Mesendoderm (in vitro differentiated cells): ENCODE data around the gene C4B.

Experiments
- DNase-seq: peaks from one replicate; pipeline ENCODE4 v3.0.0; 2013
- H2AK5ac ChIP-seq: 2 replicates; pipeline ENCODE4 v1.6.1; 2013; ENCODE audit warnings: low read length, inconsistent platforms
- H2BK120ac ChIP-seq: 2 replicates; pipeline ENCODE4 v1.6.1; 2013; ENCODE audit warnings: low read depth, mild to moderate bottlenecking, low read length, moderate library complexity, mixed read lengths
- H2BK15ac ChIP-seq: replicated peaks from 2 replicates; pipeline ENCODE4 v1.6.1; 2013; ENCODE audit warnings: low read depth, mild to moderate bottlenecking, moderate library complexity
- H2BK5ac ChIP-seq: 2 replicates; pipeline ENCODE4 v1.6.1; 2013; ENCODE audit warnings: low read length, inconsistent platforms
- H3K18ac ChIP-seq: 2 replicates; pipeline ENCODE4 v1.6.1; 2013; ENCODE audit warnings: mild to moderate bottlenecking, low read length, mixed read lengths
- H3K23ac ChIP-seq: one replicate; pipeline ENCODE4 v1.6.1; 2013; ENCODE audit warnings: low read length
- H3K27ac ChIP-seq: 2 replicates; pipeline ENCODE4 v1.5.1; 2013; ENCODE audit warnings: low read depth, mild to moderate bottlenecking, inconsistent platforms, low read length, moderate library complexity
- H3K27me3 ChIP-seq: 2 replicates; pipeline ENCODE4 v1.6.1; 2013; ENCODE audit warnings: low read length, control low read depth, mild to moderate bottlenecking, inconsistent platforms; ENCODE audit not compliant: insufficient read depth, poor library complexity
- H3K36me3 ChIP-seq: 2 replicates; pipeline ENCODE4 v1.6.1; 2013; ENCODE audit warnings: low read length, inconsistent platforms; ENCODE audit not compliant: control insufficient read depth, insufficient read depth
- H3K4ac ChIP-seq: one replicate; pipeline ENCODE4 v1.6.1; 2013; ENCODE audit warnings: low read depth, mild to moderate bottlenecking, low read length, moderate library complexity
- H3K4me1 ChIP-seq: 2 replicates; pipeline ENCODE4 v1.6.1; 2013; ENCODE audit warnings: low read depth, low read length, inconsistent platforms; ENCODE audit not compliant: control insufficient read depth
- H3K4me2 ChIP-seq: 2 replicates; pipeline ENCODE4 v1.6.1; 2013; ENCODE audit warnings: low read length
- H3K4me3 ChIP-seq: 2 replicates; pipeline ENCODE4 v1.5.1; 2013; ENCODE audit warnings: mild to moderate bottlenecking, low read length
- H3K56ac ChIP-seq: one replicate; pipeline ENCODE4 v1.6.1; 2013; ENCODE audit warnings: low read length
- H3K79me1 ChIP-seq: 2 replicates; pipeline ENCODE4 v1.6.1; 2013; ENCODE audit warnings: low read length, inconsistent platforms
- H3K79me2 ChIP-seq: 2 replicates; pipeline ENCODE4 v1.6.1; 2013; ENCODE audit warnings: mild to moderate bottlenecking, low read length; ENCODE audit not compliant: control insufficient read depth, insufficient read depth
- H3K9ac ChIP-seq: 2 replicates; pipeline ENCODE4 v1.6.1; 2013; ENCODE audit warnings: low read length, inconsistent platforms
- H4K5ac ChIP-seq: one replicate; pipeline ENCODE4 v1.6.1; 2013; ENCODE audit warnings: low read length
- H4K8ac ChIP-seq: one replicate; pipeline ENCODE4 v1.6.1; 2013; ENCODE audit warnings: low read depth, mild to moderate bottlenecking, control low read depth, low read length, moderate library complexity
- WGBS: extraction: QIAGEN DNeasy Blood & Tissue Kit; methylation state at CpG from one replicate; pipeline ENCODE4 v1.1.7; 2013; ENCODE audit warnings: low lambda C conversion rate, missing lambda C conversion rate; ENCODE audit not compliant: insufficient coverage; ENCODE audit errors: extremely low coverage; 5-methylcytosine and 5-hydroxymethylcytosine counted together

The C4B gene

DNA sequence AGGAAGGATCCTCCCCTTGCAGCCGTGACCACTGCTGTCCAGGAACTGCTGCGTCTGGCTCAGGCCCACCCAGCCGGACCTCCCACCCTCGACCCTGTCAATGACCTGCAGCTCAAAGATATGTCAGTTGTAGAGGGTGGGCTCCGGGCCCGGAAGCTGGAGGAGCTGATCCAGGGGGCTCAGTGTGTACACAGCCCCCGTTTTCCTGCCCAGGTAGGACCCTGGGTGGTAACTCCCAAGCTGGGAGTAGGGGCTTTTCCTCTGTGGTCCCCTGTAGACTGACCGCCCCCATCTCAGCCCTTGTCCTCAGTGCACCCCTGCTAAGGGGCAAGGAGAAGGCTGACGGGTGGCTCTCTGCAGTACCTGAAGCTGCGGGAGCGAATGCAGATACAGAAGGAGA lies 46.3 kb upstream of the C4B start:
- Histone ChIP-seq H3K9ac (no peak overlapping the region), H3K4me2 (no peak overlapping the region), H4K5ac (no peak overlapping the region), H3K4me3 (no peak overlapping the region), H4K8ac (no peak overlapping the region), H2BK5ac (no peak overlapping the region), H3K27me3 (no peaks in the 10 kb centered on the region), H2BK120ac (no peak overlapping the region), H3K18ac (no peak overlapping the region), H3K23ac (no peak overlapping the region), H3K4me1 (peaks cover 3% of the 10 kb centered on the region), H2BK15ac (no peak overlapping the region), H3K56ac (no peak overlapping the region), H2AK5ac (no peak overlapping the region), H3K79me2 (peaks cover 3% of the 10 kb centered on the region), H3K79me1 (peaks cover 3% of the 10 kb centered on the region), H3K27ac (no peak overlapping the region), H3K36me3 (peaks cover 9% of the 10 kb centered on the region), H3K4ac (no peak overlapping the region)
- WGBS: no CpG with 5 or more reads among the region's 11 CpGs
- no peak for DNase-seq

DNA sequence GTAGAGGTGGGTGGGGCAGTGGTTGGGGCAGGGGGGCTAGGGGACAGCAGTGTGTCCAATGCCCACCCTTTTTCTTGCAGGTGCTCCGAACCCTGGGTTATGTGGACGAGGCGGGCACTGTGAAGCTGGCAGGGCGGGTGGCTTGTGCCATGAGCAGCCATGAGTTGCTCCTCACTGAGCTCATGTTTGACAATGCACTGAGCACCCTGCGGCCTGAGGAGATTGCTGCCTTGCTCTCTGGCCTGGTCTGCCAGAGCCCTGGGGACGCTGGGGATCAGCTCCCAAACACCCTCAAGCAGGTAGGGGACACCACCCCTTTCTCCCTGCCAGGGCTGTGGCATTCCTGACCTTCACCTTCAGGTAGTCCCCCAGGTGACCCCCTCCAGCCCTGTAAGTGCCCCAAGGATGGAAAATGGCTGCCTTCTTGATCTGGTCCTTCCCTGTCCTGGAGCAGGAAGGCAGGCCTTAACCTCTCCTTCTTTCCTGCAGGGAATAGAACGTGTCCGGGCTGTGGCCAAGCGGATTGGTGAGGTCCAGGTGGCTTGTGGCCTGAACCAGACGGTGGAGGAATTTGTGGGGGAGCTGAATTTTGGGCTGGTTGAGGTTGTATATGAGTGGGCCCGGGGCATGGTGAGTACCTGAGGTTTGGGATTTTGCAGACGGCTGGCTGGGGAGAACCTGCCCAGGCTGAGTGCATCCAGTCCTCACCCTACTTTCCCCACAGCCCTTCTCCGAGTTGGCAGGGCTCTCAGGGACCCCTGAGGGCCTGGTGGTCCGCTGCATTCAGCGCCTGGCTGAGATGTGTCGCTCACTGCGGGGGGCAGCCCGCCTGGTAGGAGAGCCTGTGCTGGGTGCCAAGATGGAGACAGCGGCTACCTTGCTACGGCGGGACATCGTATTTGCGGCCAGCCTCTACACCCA lies 45.5 kb upstream of the C4B start:
- no CpG with 5 or more reads among the region's 23 CpGs for WGBS

DNA sequence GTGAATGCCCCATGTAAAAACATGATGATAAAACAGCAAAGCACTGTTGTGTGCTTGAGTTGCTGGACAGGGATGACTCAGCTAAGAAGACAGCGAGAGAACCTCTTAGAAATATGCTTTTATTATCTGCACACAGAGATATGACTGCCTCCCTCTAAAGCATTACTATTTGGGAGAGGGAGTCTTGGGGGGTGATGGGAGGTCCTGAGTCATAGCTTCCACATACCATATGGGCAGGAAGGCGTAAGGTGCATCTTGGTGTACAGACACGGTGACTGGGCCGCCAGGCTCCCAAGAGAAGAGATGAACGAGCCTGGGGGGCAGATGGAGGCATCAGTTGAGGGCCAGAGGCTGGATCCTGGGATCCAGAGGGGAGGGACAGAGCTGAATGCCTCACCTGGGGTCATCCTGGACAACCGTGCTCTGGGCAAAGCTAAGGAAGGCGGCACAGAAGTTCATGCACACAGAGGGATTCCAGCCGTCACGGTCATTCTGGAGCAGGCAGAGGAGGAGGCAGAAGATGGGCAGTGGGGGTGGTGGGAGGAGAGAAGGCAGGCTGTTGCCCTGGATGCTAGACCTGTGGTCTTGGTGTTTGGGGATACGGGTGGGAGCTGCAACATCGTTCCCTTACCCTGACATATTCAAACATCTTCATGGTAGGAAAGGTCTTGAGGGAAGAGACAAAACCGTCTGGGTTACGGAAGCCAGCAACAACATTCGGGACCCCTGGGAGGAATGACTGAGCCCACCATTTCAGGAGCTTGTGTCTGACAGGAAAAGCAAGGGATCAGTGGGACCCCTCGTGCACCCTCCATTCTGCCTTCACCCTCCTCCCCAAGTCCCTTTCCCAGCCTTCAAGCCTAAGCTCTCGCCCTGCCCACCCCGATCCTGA lies 44.6 kb upstream of the C4B start:
- no peak overlapping the region for H3K4me2 ChIP-seq
- no peak overlapping the region for H3K4me3 ChIP-seq
- H3K23ac ChIP-seq: no peak overlapping the region
- peaks cover 3% of the 10 kb centered on the region for H3K4me1 ChIP-seq
- no peak overlapping the region for H2BK5ac ChIP-seq
- no peak overlapping the region for H3K4ac ChIP-seq
- H4K8ac ChIP-seq: no peak overlapping the region
- H3K18ac ChIP-seq: no peak overlapping the region
- H3K56ac ChIP-seq: no peak overlapping the region
- no CpG with 5 or more reads among the region's 17 CpGs for WGBS
- H3K36me3 ChIP-seq: peaks cover 9% of the 10 kb centered on the region
- H3K79me2 ChIP-seq: peaks cover 3% of the 10 kb centered on the region
- H2BK15ac ChIP-seq: no peak overlapping the region
- H2AK5ac ChIP-seq: no peak overlapping the region
- no peak overlapping the region for H4K5ac ChIP-seq
- H3K9ac ChIP-seq: no peak overlapping the region
- DNase-seq: no peak
- peaks cover 5% of the 10 kb centered on the region for H3K79me1 ChIP-seq
- no peaks in the 10 kb centered on the region for H3K27me3 ChIP-seq
- H3K27ac ChIP-seq: no peak overlapping the region
- no peak overlapping the region for H2BK120ac ChIP-seq

More for the DNA sequence above, 45.5 kb upstream of the C4B start:
- Histone ChIP-seq H3K4me2 (no peak overlapping the region), H3K4me1 (peaks cover 3% of the 10 kb centered on the region), H2BK15ac (no peak overlapping the region), H3K23ac (no peak overlapping the region), H3K27me3 (no peaks in the 10 kb centered on the region), H3K18ac (no peak overlapping the region), H2BK5ac (no peak overlapping the region), H3K56ac (no peak overlapping the region), H3K9ac (no peak overlapping the region), H3K36me3 (peaks cover 9% of the 10 kb centered on the region), H3K27ac (no peak overlapping the region), H3K79me2 (peaks cover 3% of the 10 kb centered on the region), H3K4ac (no peak overlapping the region), H3K4me3 (no peak overlapping the region), H4K8ac (no peak overlapping the region), H2AK5ac (no peak overlapping the region), H3K79me1 (peaks cover 5% of the 10 kb centered on the region), H4K5ac (no peak overlapping the region), H2BK120ac (no peak overlapping the region)
- DNase-seq: no peak

DNA sequence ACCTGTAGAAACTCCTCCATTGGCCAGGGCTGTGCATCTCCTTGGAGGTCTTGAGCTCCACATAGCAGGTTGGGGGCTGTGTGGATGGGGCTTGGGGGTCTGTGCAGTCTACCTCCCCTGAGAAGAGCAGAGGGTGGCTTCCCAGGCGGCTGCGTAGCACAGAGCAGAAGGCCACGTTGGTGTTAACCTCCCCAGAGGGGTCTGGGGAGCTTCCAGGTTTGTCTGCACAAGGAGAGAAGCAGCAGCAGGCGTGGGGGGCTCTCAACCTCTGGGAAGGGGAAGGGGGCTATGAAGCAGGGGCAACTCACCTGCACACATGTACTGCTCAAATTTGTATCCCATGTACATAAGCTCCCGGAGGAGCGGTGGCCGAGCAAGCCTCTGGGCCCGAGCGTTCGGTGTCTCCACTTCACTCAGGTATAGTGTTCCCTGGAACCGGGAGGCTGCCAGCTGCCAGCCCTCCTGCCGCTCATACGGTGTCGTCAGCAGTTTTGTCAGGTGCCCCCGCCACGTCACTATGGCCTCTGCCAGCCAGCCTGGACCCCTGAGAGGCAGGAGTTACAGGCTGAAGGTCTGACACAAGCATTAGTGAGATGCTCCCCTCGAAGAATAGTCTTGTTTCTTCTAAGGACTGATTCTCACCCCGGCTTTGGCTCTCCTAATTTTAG lies 43.9 kb upstream of the C4B start:
- peaks cover 3% of the 10 kb centered on the region for H3K4me1 ChIP-seq
- no peak overlapping the region for H4K5ac ChIP-seq
- H3K4me3 ChIP-seq: no peak overlapping the region
- no peak overlapping the region for H2AK5ac ChIP-seq
- H3K23ac ChIP-seq: no peak overlapping the region
- H2BK5ac ChIP-seq: no peak overlapping the region
- H4K8ac ChIP-seq: no peak overlapping the region
- H3K79me2 ChIP-seq: peaks cover 3% of the 10 kb centered on the region
- WGBS: no CpG with 5 or more reads among the region's 18 CpGs
- H3K36me3 ChIP-seq: peaks cover 9% of the 10 kb centered on the region
- peaks cover 5% of the 10 kb centered on the region for H3K79me1 ChIP-seq
- no peak overlapping the region for H2BK15ac ChIP-seq
- no peak overlapping the region for H3K27ac ChIP-seq
- no peak for DNase-seq
- no peak overlapping the region for H3K18ac ChIP-seq
- no peaks in the 10 kb centered on the region for H3K27me3 ChIP-seq
- no peak overlapping the region for H2BK120ac ChIP-seq
- no peak overlapping the region for H3K9ac ChIP-seq
- H3K56ac ChIP-seq: no peak overlapping the region
- no peak overlapping the region for H3K4ac ChIP-seq
- H3K4me2 ChIP-seq: no peak overlapping the region

DNA sequence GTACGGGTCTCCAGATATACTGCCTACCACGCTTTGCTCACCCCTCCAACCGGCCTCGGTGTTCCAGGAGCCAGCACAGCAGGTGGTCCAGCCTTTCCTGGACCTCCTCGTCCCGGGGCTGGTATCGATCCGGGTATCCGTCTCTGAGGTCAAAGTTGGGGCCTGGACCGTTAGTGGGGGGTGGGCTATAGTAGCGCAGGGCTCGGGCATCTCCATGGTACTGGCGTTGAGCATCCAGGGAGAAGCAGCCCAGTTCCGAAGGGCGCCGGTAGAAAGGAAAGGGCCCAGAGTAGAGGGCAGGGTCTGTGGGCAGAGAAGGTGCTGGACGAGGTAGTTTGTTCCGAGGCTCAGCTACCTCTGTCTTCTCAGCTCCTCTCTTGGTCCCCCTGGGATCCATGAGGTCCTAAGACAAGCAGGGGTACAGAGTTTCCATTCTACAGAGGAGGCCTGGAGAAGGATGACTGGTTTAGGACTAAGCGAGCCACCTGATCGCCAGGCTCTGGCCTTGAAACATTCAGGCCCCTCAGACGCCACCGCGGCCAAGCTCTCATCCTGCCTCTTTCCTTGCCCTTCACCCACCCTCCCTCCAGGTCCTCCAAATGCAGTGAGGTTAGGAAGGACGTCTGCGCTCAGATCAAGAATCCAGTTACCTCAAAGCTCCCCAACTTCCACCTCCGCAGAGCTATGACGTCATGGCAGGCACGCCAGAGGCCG lies 43.2 kb upstream of the C4B start:
- no CpG with 5 or more reads among the region's 29 CpGs for WGBS
- Histone ChIP-seq H2BK5ac (peak overlapping the region; percentile 22), H3K36me3 (peaks cover 8% of the 10 kb centered on the region), H3K79me2 (peaks cover 3% of the 10 kb centered on the region), H3K9ac (peak overlapping the region; percentile 81), H2BK15ac (no peak overlapping the region), H3K18ac (no peak overlapping the region), H3K4me1 (peaks cover 3% of the 10 kb centered on the region), H4K5ac (peak overlapping the region; percentile 73), H3K27me3 (no peaks in the 10 kb centered on the region), H2BK120ac (no peak overlapping the region), H3K4me3 (peak overlapping the region; percentile 36), H3K79me1 (peaks cover 5% of the 10 kb centered on the region), H2AK5ac (peak overlapping the region; percentile 1), H3K27ac (no peak overlapping the region), H3K4me2 (peak overlapping the region; percentile 47), H3K56ac (peak overlapping the region; percentile 73), H4K8ac (no peak overlapping the region), H3K23ac (no peak overlapping the region), H3K4ac (no peak overlapping the region)
- DNase-seq: no peak
